ENCODE data around the gene YOD1.

The YOD1 gene

GRCh38 chr1:207079706-207080241 is 28.8 kb upstream of the YOD1 start:
- H4K20me1 ChIP-seq (ENCODE audit: insufficient read depth, low read length): no peaks in the 10 kb centered on the region
- H3K4me3 ChIP-seq (ENCODE audit: low read depth, low read length, poor library complexity, severe bottlenecking): no peak overlapping the region
- H3K4me2 ChIP-seq (ENCODE audit: low read length): no peak overlapping the region
- H3F3A ChIP-seq (ENCODE audit: insufficient read depth, low read length): no peaks in the 10 kb centered on the region
- H3K79me2 ChIP-seq (ENCODE audit: insufficient read depth, low read length): no peaks in the 10 kb centered on the region
- H3K27ac ChIP-seq (ENCODE audit: low read depth, low read length, poor library complexity, severe bottlenecking): no peak overlapping the region
- H3K27me3 ChIP-seq (ENCODE audit: insufficient read depth, low read length): no peaks in the 10 kb centered on the region
- no peaks in the 10 kb centered on the region for H3K36me3 ChIP-seq (ENCODE audit: insufficient read depth, low read length)
- TF ChIP-seq CTCF (IDR thresholded peaks at IDR 0.05; ENCODE audit: low read length) (no peak), EZH2 (IDR thresholded peaks at IDR 0.05; ENCODE audit: borderline replicate concordance, low read length) (no peak)
- H2AFZ ChIP-seq (ENCODE audit: low read length): no peak overlapping the region
- no peak overlapping the region for H3K9ac ChIP-seq (ENCODE audit: low read length)
- no peaks in the 10 kb centered on the region for H3K4me1 ChIP-seq (ENCODE audit: insufficient read depth, low read length, severe bottlenecking)
- H3K9me2 ChIP-seq (ENCODE audit: low read depth, low read length): no peaks in the 10 kb centered on the region
- no peaks in the 10 kb centered on the region for H3K9me3 ChIP-seq (ENCODE audit: low read length)

- TF ChIP-seq CTCF (IDR thresholded peaks at IDR 0.05; ENCODE audit: low read length) (no peak), EZH2 (IDR thresholded peaks at IDR 0.05; ENCODE audit: borderline replicate concordance, low read length) (no peak)
- Histone ChIP-seq H3K36me3 (ENCODE audit: insufficient read depth, low read length) (no peaks in the 10 kb centered on the region), H3K4me3 (ENCODE audit: low read depth, low read length, poor library complexity, severe bottlenecking) (no peak overlapping the region), H3K4me2 (ENCODE audit: low read length) (no peak overlapping the region), H3K4me1 (ENCODE audit: insufficient read depth, low read length, severe bottlenecking) (no peaks in the 10 kb centered on the region), H4K20me1 (ENCODE audit: insufficient read depth, low read length) (no peaks in the 10 kb centered on the region), H3K27ac (ENCODE audit: low read depth, low read length, poor library complexity, severe bottlenecking) (no peak overlapping the region), H3K27me3 (ENCODE audit: insufficient read depth, low read length) (no peaks in the 10 kb centered on the region), H3F3A (ENCODE audit: insufficient read depth, low read length) (no peaks in the 10 kb centered on the region), H2AFZ (ENCODE audit: low read length) (no peak overlapping the region), H3K9ac (ENCODE audit: low read length) (no peak overlapping the region), H3K79me2 (ENCODE audit: insufficient read depth, low read length) (no peaks in the 10 kb centered on the region), H3K9me3 (ENCODE audit: low read length) (no peaks in the 10 kb centered on the region), H3K9me2 (ENCODE audit: low read depth, low read length) (no peaks in the 10 kb centered on the region)
These were observed 27.6 kb upstream of the YOD1 start for GRCh38 chr1:207078578-207079132.

GRCh38 chr1:207077470-207078377 is 26.7 kb upstream of the YOD1 start:
- TF ChIP-seq EZH2 (IDR thresholded peaks at IDR 0.05; ENCODE audit: borderline replicate concordance, low read length): no peak
- TF ChIP-seq CTCF (IDR thresholded peaks at IDR 0.05; ENCODE audit: low read length): peak; percentile 90
- H3K27me3 ChIP-seq (ENCODE audit: insufficient read depth, low read length): no peaks in the 10 kb centered on the region
- no peak overlapping the region for H3K9ac ChIP-seq (ENCODE audit: low read length)
- no peaks in the 10 kb centered on the region for H3K4me1 ChIP-seq (ENCODE audit: insufficient read depth, low read length, severe bottlenecking)
- no peaks in the 10 kb centered on the region for H4K20me1 ChIP-seq (ENCODE audit: insufficient read depth, low read length)
- H3K9me3 ChIP-seq (ENCODE audit: low read length): no peaks in the 10 kb centered on the region
- no peaks in the 10 kb centered on the region for H3K9me2 ChIP-seq (ENCODE audit: low read depth, low read length)
- H3F3A ChIP-seq (ENCODE audit: insufficient read depth, low read length): no peaks in the 10 kb centered on the region
- H3K27ac ChIP-seq (ENCODE audit: low read depth, low read length, poor library complexity, severe bottlenecking): no peak overlapping the region
- no peak overlapping the region for H3K4me3 ChIP-seq (ENCODE audit: low read depth, low read length, poor library complexity, severe bottlenecking)
- no peaks in the 10 kb centered on the region for H3K36me3 ChIP-seq (ENCODE audit: insufficient read depth, low read length)
- no peaks in the 10 kb centered on the region for H3K79me2 ChIP-seq (ENCODE audit: insufficient read depth, low read length)
- no peak overlapping the region for H2AFZ ChIP-seq (ENCODE audit: low read length)
- H3K4me2 ChIP-seq (ENCODE audit: low read length): no peak overlapping the region
